Measurements from ENCODE around the gene CMYA5. TPM values are rescaled to one million over a fixed set of nuclear protein-coding genes. Genes with fewer than 3 reads are reported as not detected.

The CMYA5 gene
- total RNA-seq, 1 donor from 2014 or later, result 0.60 TPM

- no peak for TF ChIP-seq CTCF (IDR thresholded peaks at IDR 0.05)
- DNase-seq (ENCODE audit: low spot score), result no peak
- Mint-ChIP-seq H3K27ac (ENCODE audit: unreplicated experiment) (no peak overlapping the region), H3K4me3 (ENCODE audit: unreplicated experiment) (no peak overlapping the region), H3K27me3 (ENCODE audit: low read depth) (peaks cover 47% of the 10 kb centered on the region), H3K9me3 (ENCODE audit: low read depth) (peaks cover 30% of the 10 kb centered on the region), H3K36me3 (ENCODE audit: low read depth) (peaks cover 8% of the 10 kb centered on the region), H3K4me1 (ENCODE audit: low read depth) (no peaks in the 10 kb centered on the region)
Measured at GRCh38 chr5:79738349-79738748, 48.7 kb downstream of the CMYA5 start.

GRCh38 chr5:79742549-79743136, 53.0 kb downstream of the CMYA5 start:
- Mint-ChIP-seq H3K9me3 (ENCODE audit: low read depth) (peaks cover 12% of the 10 kb centered on the region), H3K4me1 (ENCODE audit: low read depth) (no peaks in the 10 kb centered on the region), H3K27me3 (ENCODE audit: low read depth) (peaks cover 13% of the 10 kb centered on the region), H3K4me3 (ENCODE audit: unreplicated experiment) (no peak overlapping the region), H3K27ac (ENCODE audit: unreplicated experiment) (no peak overlapping the region), H3K36me3 (ENCODE audit: low read depth) (peaks cover 2% of the 10 kb centered on the region)
- TF ChIP-seq CTCF (IDR thresholded peaks at IDR 0.05), result no peak
- no peak for DNase-seq (ENCODE audit: low spot score)

GRCh38 chr5:79743846-79744605, 54.4 kb downstream of the CMYA5 start:
- H3K27ac Mint-ChIP-seq (ENCODE audit: unreplicated experiment), result no peak overlapping the region
- H3K9me3 Mint-ChIP-seq (ENCODE audit: low read depth), result peaks cover under 1% of the 10 kb centered on the region
- peaks cover under 1% of the 10 kb centered on the region for H3K27me3 Mint-ChIP-seq (ENCODE audit: low read depth)
- no peaks in the 10 kb centered on the region for H3K36me3 Mint-ChIP-seq (ENCODE audit: low read depth)
- H3K4me1 Mint-ChIP-seq (ENCODE audit: low read depth), result no peaks in the 10 kb centered on the region
- TF ChIP-seq CTCF (IDR thresholded peaks at IDR 0.05), result no peak
- H3K4me3 Mint-ChIP-seq (ENCODE audit: unreplicated experiment), result no peak overlapping the region
- DNase-seq (ENCODE audit: low spot score), result no peak

DNA sequence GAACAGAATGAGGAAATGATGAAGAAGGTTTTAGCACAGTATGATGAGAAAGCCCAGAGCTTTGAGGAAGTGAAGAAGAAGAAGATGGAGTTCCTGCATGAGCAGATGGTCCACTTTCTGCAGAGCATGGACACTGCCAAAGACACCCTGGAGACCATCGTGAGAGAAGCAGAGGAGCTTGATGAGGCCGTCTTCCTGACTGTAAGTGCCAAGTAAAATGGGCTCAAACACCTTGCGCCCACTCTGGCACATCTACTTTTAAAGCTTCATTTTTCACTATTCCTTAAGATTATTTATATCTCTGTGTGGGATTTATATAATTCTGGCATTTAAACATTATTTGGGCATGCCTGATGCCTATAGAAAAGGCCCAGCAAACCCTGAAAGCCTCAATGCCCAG, 55.6 kb downstream of the CMYA5 start:
- Mint-ChIP-seq H3K27ac (ENCODE audit: unreplicated experiment) (no peak overlapping the region), H3K4me1 (ENCODE audit: low read depth) (no peaks in the 10 kb centered on the region), H3K9me3 (ENCODE audit: low read depth) (no peaks in the 10 kb centered on the region), H3K4me3 (ENCODE audit: unreplicated experiment) (no peak overlapping the region), H3K27me3 (ENCODE audit: low read depth) (no peaks in the 10 kb centered on the region), H3K36me3 (ENCODE audit: low read depth) (peaks cover 1% of the 10 kb centered on the region)
- TF ChIP-seq CTCF (IDR thresholded peaks at IDR 0.05), result no peak
- DNase-seq (ENCODE audit: low spot score), result no peak

DNA sequence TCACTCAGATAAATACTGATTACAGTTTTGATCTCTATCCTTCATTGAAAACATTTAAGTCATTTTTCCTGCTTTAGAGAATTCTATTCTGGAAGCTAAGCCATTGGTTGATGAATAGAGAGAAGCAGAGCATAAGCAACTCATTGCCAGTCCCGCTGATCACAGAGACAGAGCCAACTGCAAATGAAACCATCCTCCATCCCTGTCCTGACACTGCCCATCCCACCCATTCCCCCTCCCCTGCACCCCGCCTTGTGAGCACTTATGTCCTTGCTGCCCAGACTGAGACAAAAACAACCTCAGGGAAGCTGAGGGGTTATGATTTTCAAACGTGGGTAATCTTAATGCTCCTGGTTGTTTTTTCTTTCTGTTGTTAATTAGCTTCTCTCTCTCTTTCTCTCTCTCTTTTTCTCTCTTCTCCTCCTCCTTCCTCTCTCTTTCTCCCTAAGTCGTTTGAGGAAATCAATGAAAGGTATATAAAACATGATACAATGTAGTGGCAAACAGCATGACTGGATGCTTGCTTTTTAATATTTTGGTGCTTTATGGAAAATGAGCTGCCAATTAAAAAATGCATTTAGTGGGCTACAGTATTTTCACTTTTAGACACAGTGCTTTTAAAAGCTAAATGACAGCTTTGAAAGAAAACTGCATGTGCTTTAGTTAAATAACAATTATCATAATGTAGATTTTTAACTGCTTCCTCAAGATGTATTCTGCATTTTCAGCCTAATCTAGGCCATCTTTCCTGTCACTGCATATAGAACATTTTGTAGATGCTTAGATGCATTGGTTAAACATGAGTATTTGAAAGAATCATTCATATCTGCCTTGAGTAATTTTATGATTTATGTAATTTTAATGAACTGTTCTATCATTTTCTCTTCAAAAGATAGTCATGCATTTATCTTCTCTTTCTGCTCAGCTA, 57.3 kb downstream of the CMYA5 start:
- Mint-ChIP-seq H3K9me3 (ENCODE audit: low read depth) (no peaks in the 10 kb centered on the region), H3K27ac (ENCODE audit: unreplicated experiment) (no peak overlapping the region), H3K4me1 (ENCODE audit: low read depth) (no peaks in the 10 kb centered on the region), H3K27me3 (ENCODE audit: low read depth) (peaks cover 6% of the 10 kb centered on the region), H3K36me3 (ENCODE audit: low read depth) (peaks cover 1% of the 10 kb centered on the region), H3K4me3 (ENCODE audit: unreplicated experiment) (no peak overlapping the region)
- DNase-seq (ENCODE audit: low spot score), result no peak
- TF ChIP-seq CTCF (IDR thresholded peaks at IDR 0.05), result no peak

Measured in chondrocyte (in vitro differentiated cells).